Smooth muscle cell (in vitro differentiated cells): Measurements from ENCODE around the gene FAM131C. TPM values are rescaled to one million over a fixed set of nuclear protein-coding genes. Genes with fewer than 3 reads are reported as not detected.
A peak's percentile ranks its signal among the peaks of the same experiment; 100 is the strongest.
"Not testable (repeated sequence)": the region's sequence is repeated elsewhere in the genome, so short reads cannot be mapped to it uniquely, and the experiment has no call there.

Experiments
- DNase-seq: peaks from one replicate; lab custom pipeline; 2025; ENCODE audit not compliant: unreplicated experiment; lab: John Stamatoyannopoulos, UW
- H2AFZ ChIP-seq: fragments of 200-600 bp; sonication (generic); 2 replicates; pipeline ENCODE4 v1.6.0; 2016; ENCODE audit warnings: antibody characterized with exemption, low read depth, mild to moderate bottlenecking
- H3F3A ChIP-seq: fragments of 200-600 bp; sonication (generic); 2 replicates; pipeline ENCODE4 v1.6.0; 2017; ENCODE audit warnings: antibody characterized with exemption, low read depth
- H3K27ac ChIP-seq: fragments of 200-600 bp; sonication (generic); 2 replicates; pipeline ENCODE4 v1.5.1; 2016; ENCODE audit warnings: low read depth, mild to moderate bottlenecking
- H3K27me3 ChIP-seq: fragments of 200-600 bp; sonication (generic); 2 replicates; pipeline ENCODE4 v1.6.1; 2016; ENCODE audit warnings: low read depth, mild to moderate bottlenecking
- H3K36me3 ChIP-seq: fragments of 200-600 bp; sonication (generic); 2 replicates; pipeline ENCODE4 v1.5.1; 2016; ENCODE audit warnings: low read depth
- H3K4me1 ChIP-seq: fragments of 200-600 bp; sonication (generic); 2 replicates; pipeline ENCODE4 v1.5.1; 2016; ENCODE audit warnings: low read depth
- H3K4me2 ChIP-seq: fragments of 200-600 bp; sonication (generic); 2 replicates; pipeline ENCODE4 v1.6.0; 2016; ENCODE audit warnings: mild to moderate bottlenecking
- H3K4me3 ChIP-seq: fragments of 200-600 bp; sonication (generic); 2 replicates; pipeline ENCODE4 v1.5.1; 2016; ENCODE audit warnings: mild to moderate bottlenecking
- H3K79me2 ChIP-seq: fragments of 200-600 bp; sonication (generic); 2 replicates; pipeline ENCODE4 v1.6.0; 2016; ENCODE audit warnings: low read depth, mild to moderate bottlenecking
- H3K9ac ChIP-seq: fragments of 200-600 bp; sonication (generic); 2 replicates; pipeline ENCODE4 v1.6.0; 2016; ENCODE audit warnings: low read depth
- H3K9me3 ChIP-seq: fragments of 200-600 bp; sonication (generic); replicated peaks from 2 replicates; pipeline ENCODE4 v1.5.1; 2016; ENCODE audit warnings: low read depth
- H4K20me1 ChIP-seq: fragments of 200-600 bp; sonication (generic); 2 replicates; pipeline ENCODE4 v1.6.0; 2016; ENCODE audit warnings: low read depth
- CTCF ChIP-seq: fragments of 200-600 bp; sonication (generic); IDR thresholded peaks from 2 replicates; pipeline ENCODE4 v1.5.1; 2017; ENCODE audit warnings: borderline replicate concordance, mild to moderate bottlenecking, antibody characterized with exemption; ENCODE audit not compliant: insufficient read depth, poor library complexity, severe bottlenecking
- WGBS: methylation state at CpG from one replicate; pipeline ENCODE4 v1.1.7; 2016; ENCODE audit warnings: low lambda C conversion rate; 5-methylcytosine and 5-hydroxymethylcytosine counted together
- polyA plus RNA-seq: library from polyadenylated mRNA; unstranded; fragments of >200 nt; fragmentation: Nextera tagmentation; extraction: Ambion mirVana; gene quantifications from 2 replicates; pipeline ENCODE4 v1.2.1, GENCODE V29; 2016
- total RNA-seq: library from RNA; depleted of rRNA; stranded (reverse); fragments of >200 nt; gene quantifications from 2 replicates; pipeline ENCODE4 v1.2.3, GENCODE V29; 2014

The FAM131C gene
- total and polyA plus RNA-seq, 2 experiments from 2014 or later = 1.4 to 1.5 TPM

- Histone ChIP-seq H3K79me2 (no peaks in the 10 kb centered on the region), H4K20me1 (no peaks in the 10 kb centered on the region), H3K4me2 (no peak overlapping the region), H2AFZ (no peak overlapping the region), H3K27me3 (no peaks in the 10 kb centered on the region), H3K4me1 (no peaks in the 10 kb centered on the region), H3K27ac (no peak overlapping the region), H3K9ac (no peak overlapping the region), H3F3A (no peaks in the 10 kb centered on the region), H3K4me3 (no peak overlapping the region), H3K36me3 (no peaks in the 10 kb centered on the region), H3K9me3 (no peaks in the 10 kb centered on the region)
- WGBS = 73% methylated on average over 15 of the region's 18 CpGs
- DNase-seq = peak; percentile 61
- peak; percentile 82 for TF ChIP-seq CTCF
Measured at GRCh38 chr1:16032388-16033102, 40.9 kb downstream of the FAM131C start.

- no peaks in the 10 kb centered on the region for H4K20me1 ChIP-seq
- H3K9me3 ChIP-seq = no peaks in the 10 kb centered on the region
- no peaks in the 10 kb centered on the region for H3K27me3 ChIP-seq
- no peaks in the 10 kb centered on the region for H3F3A ChIP-seq
- peaks cover 7% of the 10 kb centered on the region for H3K4me1 ChIP-seq
- no peak for TF ChIP-seq CTCF
- no peaks in the 10 kb centered on the region for H3K79me2 ChIP-seq
- H3K27ac ChIP-seq = no peak overlapping the region
- no peak overlapping the region for H3K9ac ChIP-seq
- no peak overlapping the region for H3K4me2 ChIP-seq
- no peak overlapping the region for H3K4me3 ChIP-seq
- DNase-seq = no peak
- H3K36me3 ChIP-seq = no peaks in the 10 kb centered on the region
- 95% methylated on average over 8 of the region's 8 CpGs for WGBS
- H2AFZ ChIP-seq = no peak overlapping the region
Measured at GRCh38 chr1:16031551-16031950, 41.9 kb downstream of the FAM131C start.

GRCh38 chr1:16029288-16029687, 44.2 kb downstream of the FAM131C start:
- Histone ChIP-seq H3K9me3 (no peaks in the 10 kb centered on the region), H3K4me2 (no peak overlapping the region), H3K4me3 (no peak overlapping the region), H3K4me1 (peaks cover 7% of the 10 kb centered on the region), H3K27ac (no peak overlapping the region), H3F3A (no peaks in the 10 kb centered on the region), H2AFZ (no peak overlapping the region), H3K36me3 (no peaks in the 10 kb centered on the region), H3K27me3 (no peaks in the 10 kb centered on the region), H4K20me1 (no peaks in the 10 kb centered on the region), H3K9ac (no peak overlapping the region), H3K79me2 (no peaks in the 10 kb centered on the region)
- DNase-seq = no peak
- WGBS = 100% methylated on average over 1 of the region's 1 CpG
- no peak for TF ChIP-seq CTCF

- H3K9ac ChIP-seq = not testable (repeated sequence)
Measured at GRCh38 chr1:16029003-16029268, 44.5 kb downstream of the FAM131C start.

More at GRCh38 chr1:16029003-16029268, 44.5 kb downstream of the FAM131C start:
- not testable (repeated sequence) for H3K4me2 ChIP-seq, H3K4me3 ChIP-seq, H4K20me1 ChIP-seq, H3K9me3 ChIP-seq, H3K79me2 ChIP-seq, DNase-seq, H3K27me3 ChIP-seq, H3K36me3 ChIP-seq, H3K4me1 ChIP-seq, H3F3A ChIP-seq, H2AFZ ChIP-seq, H3K27ac ChIP-seq
- WGBS = 95% methylated on average over 12 of the region's 13 CpGs
